GM23338 (cell line): ENCODE data around the gene DCAF8L1. TPM values are rescaled to one million over a fixed set of nuclear protein-coding genes. Genes with fewer than 3 reads are reported as not detected.

ENCODE experiments used
- ATAC-seq: fragments of 200-7000 bp; cut with Tn5 transposase; 3 replicates; pipeline ENCODE4 v1.9.1; 2020
- DNase-seq: peaks from one replicate; pipeline ENCODE4 v3.0.0-alpha.2; 2015; ENCODE audit warnings: low spot score
- H2AFZ ChIP-seq: fragments of 200-600 bp; sonication (generic); 2 replicates; pipeline ENCODE4 v1.8.0; 2016; ENCODE audit warnings: antibody characterized with exemption, mild to moderate bottlenecking, moderate library complexity
- H3F3A ChIP-seq: fragments of 200-600 bp; sonication (generic); replicated peaks from 2 replicates; pipeline ENCODE4 v1.8.0; 2017; ENCODE audit warnings: antibody characterized with exemption, mixed run types, low read depth
- H3K27ac ChIP-seq: fragments of 200-600 bp; sonication (generic); 2 replicates; pipeline ENCODE4 v1.6.1; 2016; ENCODE audit warnings: low read depth
- H3K27me3 ChIP-seq: fragments of 200-600 bp; sonication (generic); 2 replicates; pipeline ENCODE4 v1.8.0; 2016; ENCODE audit warnings: mild to moderate bottlenecking, mixed run types, moderate library complexity; ENCODE audit not compliant: insufficient read depth
- H3K36me3 ChIP-seq: fragments of 200-600 bp; sonication (generic); 2 replicates; pipeline ENCODE4 v1.8.0; 2016; ENCODE audit warnings: mild to moderate bottlenecking; ENCODE audit not compliant: insufficient read depth
- H3K4me1 ChIP-seq: fragments of 200-600 bp; sonication (generic); 2 replicates; pipeline ENCODE4 v1.8.0; 2016; ENCODE audit warnings: mild to moderate bottlenecking, moderate library complexity; ENCODE audit not compliant: insufficient read depth
- H3K4me2 ChIP-seq: fragments of 200-600 bp; sonication (generic); 2 replicates; pipeline ENCODE4 v1.7.1; 2017; ENCODE audit warnings: mixed run types
- H3K4me3 ChIP-seq: fragments of 200-600 bp; sonication (generic); 2 replicates; pipeline ENCODE4 v1.6.1; 2016; ENCODE audit warnings: mixed run types
- H3K79me2 ChIP-seq: fragments of 200-600 bp; sonication (generic); replicated peaks from 2 replicates; pipeline ENCODE4 v1.8.0; 2017; ENCODE audit warnings: mild to moderate bottlenecking; ENCODE audit not compliant: insufficient read depth
- H3K9me2 ChIP-seq: fragments of 200-600 bp; sonication (generic); 2 replicates; pipeline ENCODE4 v1.8.0; 2017; ENCODE audit not compliant: insufficient read depth
- H4K20me1 ChIP-seq: fragments of 200-600 bp; sonication (generic); replicated peaks from 2 replicates; pipeline ENCODE4 v1.8.0; 2017; ENCODE audit warnings: mild to moderate bottlenecking; ENCODE audit not compliant: insufficient read depth
- H3K27ac Mint-ChIP-seq: 2 replicates; pipeline ENCODE4 v1.8.0; 2020; ENCODE audit warnings: inconsistent platforms, mild to moderate bottlenecking, moderate library complexity, mixed read lengths
- H3K27me3 Mint-ChIP-seq: 3 replicates; pipeline ENCODE4 v1.8.0; 2022; ENCODE audit warnings: low read depth, mild to moderate bottlenecking, moderate library complexity, mixed read lengths, inconsistent platforms; ENCODE audit not compliant: insufficient read depth, poor library complexity
- H3K36me3 Mint-ChIP-seq: 3 replicates; pipeline ENCODE4 v1.8.0; 2021; ENCODE audit warnings: low read depth, mild to moderate bottlenecking, inconsistent platforms, moderate library complexity, mixed read lengths
- H3K4me1 Mint-ChIP-seq: 3 replicates; pipeline ENCODE4 v1.8.0; 2020; ENCODE audit warnings: mild to moderate bottlenecking, inconsistent platforms, mixed read lengths
- H3K4me3 Mint-ChIP-seq: 3 replicates; pipeline ENCODE4 v1.8.0; 2021; ENCODE audit warnings: moderate library complexity, mild to moderate bottlenecking, inconsistent platforms, mixed read lengths
- H3K9me3 Mint-ChIP-seq: 3 replicates; pipeline ENCODE4 v1.8.0; 2020; ENCODE audit warnings: moderate library complexity, mild to moderate bottlenecking, inconsistent platforms, mixed read lengths
- EZH2 ChIP-seq: fragments of 200-600 bp; sonication (generic); IDR thresholded peaks from one replicate; pipeline ENCODE4 v1.8.0; 2017; ENCODE audit warnings: antibody characterized with exemption, mild to moderate bottlenecking, low read depth; ENCODE audit not compliant: unreplicated experiment
- EZH2phosphoT487 ChIP-seq: fragments of 200-600 bp; sonication (generic); IDR thresholded peaks from one replicate; pipeline ENCODE4 v1.8.1; 2018; ENCODE audit warnings: antibody characterized with exemption; ENCODE audit not compliant: unreplicated experiment
- JUNB ChIP-seq: IDR thresholded peaks from one replicate; pipeline ENCODE4 v1.6.1; 2016; ENCODE audit warnings: antibody characterized with exemption; ENCODE audit not compliant: unreplicated experiment
- ZNF114 ChIP-seq: fragments of 250-450 bp; sonication (Bioruptor Pico); IDR thresholded peaks from 2 replicates; pipeline ENCODE4 v1.5.0; 2020; ENCODE audit warnings: mild to moderate bottlenecking, moderate library complexity
- ZNF331 ChIP-seq: fragments of 250-450 bp; sonication (Bioruptor Pico); IDR thresholded peaks from 2 replicates; pipeline ENCODE4 v1.5.0; 2020; ENCODE audit warnings: low read depth, mild to moderate bottlenecking, moderate library complexity
- polyA plus RNA-seq: library from polyadenylated mRNA; unstranded; fragments of >200 nt; fragmentation: Nextera tagmentation; extraction: Ambion mirVana; gene quantifications from 2 replicates; pipeline ENCODE4 v1.2.1, GENCODE V29; 2016
- total RNA-seq: library from RNA; depleted of rRNA; stranded (reverse); fragments of >200 nt; shearing (Covaris generic); gene quantifications from 2 replicates; pipeline ENCODE4 v1.2.3, GENCODE V29; 2014
- TF ChIP-seq, protein P1 (sequence below): IDR thresholded peaks from 2 replicates; pipeline ENCODE4 v1.6.1; 2016; ENCODE audit warnings: antibody characterized with exemption
- TF ChIP-seq, protein P2 (sequence below), 2 experiments: fragments of 200-600 bp in 1 of 2; sonication (generic) in 1 of 2; conservative IDR thresholded peaks; 2 replicates each; pipeline versions ENCODE4 v1.5.1 to v1.6.1; 2016 to 2017; ENCODE audit warnings: antibody characterized with exemption in 2 of 2, low read depth in 2 of 2, mild to moderate bottlenecking in 2 of 2, moderate library complexity in 1 of 2
- TF ChIP-seq, protein P3 (sequence below): fragments of 250-450 bp; sonication (Bioruptor Pico); IDR thresholded peaks from 2 replicates; pipeline ENCODE4 v1.5.0; 2020; ENCODE audit warnings: mild to moderate bottlenecking, moderate library complexity
- TF ChIP-seq, protein P4 (sequence below): IDR thresholded peaks from one replicate; pipeline ENCODE4 v1.6.1; 2018; ENCODE audit warnings: antibody characterized with exemption; ENCODE audit not compliant: unreplicated experiment

The DCAF8L1 gene
- total and polyA plus RNA-seq, 2 experiments from 2014 or later: not detected

DNA sequence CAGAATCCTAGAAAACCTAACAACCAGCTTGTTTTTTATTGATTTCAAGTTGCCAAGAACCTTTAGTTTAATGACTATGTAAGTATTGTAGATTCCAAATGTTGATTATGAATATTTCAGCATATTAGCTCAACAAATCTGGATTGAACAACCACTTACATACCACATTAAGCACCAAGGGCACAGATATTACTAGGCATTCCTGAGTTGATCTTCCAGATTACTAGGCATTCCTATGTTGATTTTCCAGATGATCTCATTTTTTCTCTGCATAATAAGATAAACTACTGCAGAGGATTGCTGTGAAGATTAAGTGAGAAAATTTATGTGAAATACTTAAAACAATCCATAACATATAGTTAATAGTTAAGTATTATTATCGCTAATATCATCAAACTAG lies 17.4 kb upstream of the DCAF8L1 start (continued):
- TF ChIP-seq, protein P1, sequence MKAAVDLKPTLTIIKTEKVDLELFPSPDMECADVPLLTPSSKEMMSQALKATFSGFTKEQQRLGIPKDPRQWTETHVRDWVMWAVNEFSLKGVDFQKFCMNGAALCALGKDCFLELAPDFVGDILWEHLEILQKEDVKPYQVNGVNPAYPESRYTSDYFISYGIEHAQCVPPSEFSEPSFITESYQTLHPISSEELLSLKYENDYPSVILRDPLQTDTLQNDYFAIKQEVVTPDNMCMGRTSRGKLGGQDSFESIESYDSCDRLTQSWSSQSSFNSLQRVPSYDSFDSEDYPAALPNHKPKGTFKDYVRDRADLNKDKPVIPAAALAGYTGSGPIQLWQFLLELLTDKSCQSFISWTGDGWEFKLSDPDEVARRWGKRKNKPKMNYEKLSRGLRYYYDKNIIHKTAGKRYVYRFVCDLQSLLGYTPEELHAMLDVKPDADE: no peak
- TF ChIP-seq ZNF114 (CRISPR knock-in tag): no peak
- no peak for TF ChIP-seq EZH2
- TF ChIP-seq EZH2phosphoT487: no peak

DNA sequence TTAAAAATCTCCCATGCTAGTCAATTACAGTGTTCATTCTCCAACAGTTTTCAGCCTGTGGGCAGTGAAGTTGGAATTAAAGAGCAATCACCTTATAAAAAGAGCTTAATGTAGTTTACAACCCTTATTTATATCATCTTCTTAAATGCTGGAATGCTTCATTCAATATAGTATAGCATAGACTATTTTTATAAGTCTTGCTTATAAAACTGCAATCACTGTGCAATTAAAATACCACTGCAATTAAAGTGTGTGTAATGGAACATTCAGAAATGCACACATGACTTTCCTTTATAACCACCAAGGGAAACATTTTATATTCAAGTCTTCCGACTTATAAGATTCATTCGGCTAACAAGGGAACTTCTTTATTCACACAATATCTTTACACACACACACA lies 16.4 kb upstream of the DCAF8L1 start:
- no peaks in the 10 kb centered on the region for H3F3A ChIP-seq

More for the DNA sequence above, 16.4 kb upstream of the DCAF8L1 start:
- Histone ChIP-seq H3K79me2 (no peaks in the 10 kb centered on the region), H3K9me2 (no peaks in the 10 kb centered on the region), H3K27me3 (no peaks in the 10 kb centered on the region), H3K4me3 (no peak overlapping the region), H3K27ac (no peak overlapping the region), H2AFZ (no peak overlapping the region), H4K20me1 (no peaks in the 10 kb centered on the region), H3K4me1 (no peaks in the 10 kb centered on the region), H3K4me2 (no peak overlapping the region), H3K36me3 (no peaks in the 10 kb centered on the region)
- Mint-ChIP-seq H3K9me3 (no peaks in the 10 kb centered on the region), H3K36me3 (no peaks in the 10 kb centered on the region), H3K4me3 (no peak overlapping the region), H3K4me1 (peaks cover 3% of the 10 kb centered on the region; the same call in 1 of the 3 replicates), H3K27ac (no peak overlapping the region), H3K27me3 (no peaks in the 10 kb centered on the region)
- no peak for ATAC-seq
- DNase-seq: no peak
- TF ChIP-seq, protein P2, sequence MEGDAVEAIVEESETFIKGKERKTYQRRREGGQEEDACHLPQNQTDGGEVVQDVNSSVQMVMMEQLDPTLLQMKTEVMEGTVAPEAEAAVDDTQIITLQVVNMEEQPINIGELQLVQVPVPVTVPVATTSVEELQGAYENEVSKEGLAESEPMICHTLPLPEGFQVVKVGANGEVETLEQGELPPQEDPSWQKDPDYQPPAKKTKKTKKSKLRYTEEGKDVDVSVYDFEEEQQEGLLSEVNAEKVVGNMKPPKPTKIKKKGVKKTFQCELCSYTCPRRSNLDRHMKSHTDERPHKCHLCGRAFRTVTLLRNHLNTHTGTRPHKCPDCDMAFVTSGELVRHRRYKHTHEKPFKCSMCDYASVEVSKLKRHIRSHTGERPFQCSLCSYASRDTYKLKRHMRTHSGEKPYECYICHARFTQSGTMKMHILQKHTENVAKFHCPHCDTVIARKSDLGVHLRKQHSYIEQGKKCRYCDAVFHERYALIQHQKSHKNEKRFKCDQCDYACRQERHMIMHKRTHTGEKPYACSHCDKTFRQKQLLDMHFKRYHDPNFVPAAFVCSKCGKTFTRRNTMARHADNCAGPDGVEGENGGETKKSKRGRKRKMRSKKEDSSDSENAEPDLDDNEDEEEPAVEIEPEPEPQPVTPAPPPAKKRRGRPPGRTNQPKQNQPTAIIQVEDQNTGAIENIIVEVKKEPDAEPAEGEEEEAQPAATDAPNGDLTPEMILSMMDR (conservative IDR thresholded peaks at IDR 0.05; ENCODE audit: low read depth in 2 of 2): no peak
- TF ChIP-seq ZNF331 (CRISPR knock-in tag) (no peak), ZNF114 (CRISPR knock-in tag) (no peak), JUNB (no peak), EZH2phosphoT487 (no peak)
- TF ChIP-seq, protein P3, sequence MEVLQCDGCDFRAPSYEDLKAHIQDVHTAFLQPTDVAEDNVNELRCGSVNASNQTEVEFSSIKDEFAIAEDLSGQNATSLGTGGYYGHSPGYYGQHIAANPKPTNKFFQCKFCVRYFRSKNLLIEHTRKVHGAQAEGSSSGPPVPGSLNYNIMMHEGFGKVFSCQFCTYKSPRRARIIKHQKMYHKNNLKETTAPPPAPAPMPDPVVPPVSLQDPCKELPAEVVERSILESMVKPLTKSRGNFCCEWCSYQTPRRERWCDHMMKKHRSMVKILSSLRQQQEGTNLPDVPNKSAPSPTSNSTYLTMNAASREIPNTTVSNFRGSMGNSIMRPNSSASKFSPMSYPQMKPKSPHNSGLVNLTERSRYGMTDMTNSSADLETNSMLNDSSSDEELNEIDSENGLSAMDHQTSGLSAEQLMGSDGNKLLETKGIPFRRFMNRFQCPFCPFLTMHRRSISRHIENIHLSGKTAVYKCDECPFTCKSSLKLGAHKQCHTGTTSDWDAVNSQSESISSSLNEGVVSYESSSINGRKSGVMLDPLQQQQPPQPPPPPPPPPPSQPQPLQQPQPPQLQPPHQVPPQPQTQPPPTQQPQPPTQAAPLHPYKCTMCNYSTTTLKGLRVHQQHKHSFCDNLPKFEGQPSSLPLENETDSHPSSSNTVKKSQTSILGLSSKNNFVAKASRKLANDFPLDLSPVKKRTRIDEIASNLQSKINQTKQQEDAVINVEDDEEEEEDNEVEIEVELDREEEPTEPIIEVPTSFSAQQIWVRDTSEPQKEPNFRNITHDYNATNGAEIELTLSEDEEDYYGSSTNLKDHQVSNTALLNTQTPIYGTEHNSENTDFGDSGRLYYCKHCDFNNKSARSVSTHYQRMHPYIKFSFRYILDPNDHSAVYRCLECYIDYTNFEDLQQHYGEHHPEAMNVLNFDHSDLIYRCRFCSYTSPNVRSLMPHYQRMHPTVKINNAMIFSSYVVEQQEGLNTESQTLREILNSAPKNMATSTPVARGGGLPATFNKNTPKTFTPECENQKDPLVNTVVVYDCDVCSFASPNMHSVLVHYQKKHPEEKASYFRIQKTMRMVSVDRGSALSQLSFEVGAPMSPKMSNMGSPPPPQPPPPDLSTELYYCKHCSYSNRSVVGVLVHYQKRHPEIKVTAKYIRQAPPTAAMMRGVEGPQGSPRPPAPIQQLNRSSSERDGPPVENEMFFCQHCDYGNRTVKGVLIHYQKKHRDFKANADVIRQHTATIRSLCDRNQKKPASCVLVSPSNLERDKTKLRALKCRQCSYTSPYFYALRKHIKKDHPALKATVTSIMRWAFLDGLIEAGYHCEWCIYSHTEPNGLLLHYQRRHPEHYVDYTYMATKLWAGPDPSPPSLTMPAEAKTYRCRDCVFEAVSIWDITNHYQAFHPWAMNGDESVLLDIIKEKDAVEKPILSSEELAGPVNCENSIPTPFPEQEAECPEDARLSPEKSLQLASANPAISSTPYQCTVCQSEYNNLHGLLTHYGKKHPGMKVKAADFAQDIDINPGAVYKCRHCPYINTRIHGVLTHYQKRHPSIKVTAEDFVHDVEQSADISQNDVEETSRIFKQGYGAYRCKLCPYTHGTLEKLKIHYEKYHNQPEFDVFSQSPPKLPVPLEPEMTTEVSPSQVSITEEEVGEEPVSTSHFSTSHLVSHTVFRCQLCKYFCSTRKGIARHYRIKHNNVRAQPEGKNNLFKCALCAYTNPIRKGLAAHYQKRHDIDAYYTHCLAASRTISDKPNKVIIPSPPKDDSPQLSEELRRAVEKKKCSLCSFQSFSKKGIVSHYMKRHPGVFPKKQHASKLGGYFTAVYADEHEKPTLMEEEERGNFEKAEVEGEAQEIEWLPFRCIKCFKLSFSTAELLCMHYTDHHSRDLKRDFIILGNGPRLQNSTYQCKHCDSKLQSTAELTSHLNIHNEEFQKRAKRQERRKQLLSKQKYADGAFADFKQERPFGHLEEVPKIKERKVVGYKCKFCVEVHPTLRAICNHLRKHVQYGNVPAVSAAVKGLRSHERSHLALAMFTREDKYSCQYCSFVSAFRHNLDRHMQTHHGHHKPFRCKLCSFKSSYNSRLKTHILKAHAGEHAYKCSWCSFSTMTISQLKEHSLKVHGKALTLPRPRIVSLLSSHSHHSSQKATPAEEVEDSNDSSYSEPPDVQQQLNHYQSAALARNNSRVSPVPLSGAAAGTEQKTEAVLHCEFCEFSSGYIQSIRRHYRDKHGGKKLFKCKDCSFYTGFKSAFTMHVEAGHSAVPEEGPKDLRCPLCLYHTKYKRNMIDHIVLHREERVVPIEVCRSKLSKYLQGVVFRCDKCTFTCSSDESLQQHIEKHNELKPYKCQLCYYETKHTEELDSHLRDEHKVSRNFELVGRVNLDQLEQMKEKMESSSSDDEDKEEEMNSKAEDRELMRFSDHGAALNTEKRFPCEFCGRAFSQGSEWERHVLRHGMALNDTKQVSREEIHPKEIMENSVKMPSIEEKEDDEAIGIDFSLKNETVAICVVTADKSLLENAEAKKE (CRISPR knock-in tag): no peak
- TF ChIP-seq, protein P4, sequence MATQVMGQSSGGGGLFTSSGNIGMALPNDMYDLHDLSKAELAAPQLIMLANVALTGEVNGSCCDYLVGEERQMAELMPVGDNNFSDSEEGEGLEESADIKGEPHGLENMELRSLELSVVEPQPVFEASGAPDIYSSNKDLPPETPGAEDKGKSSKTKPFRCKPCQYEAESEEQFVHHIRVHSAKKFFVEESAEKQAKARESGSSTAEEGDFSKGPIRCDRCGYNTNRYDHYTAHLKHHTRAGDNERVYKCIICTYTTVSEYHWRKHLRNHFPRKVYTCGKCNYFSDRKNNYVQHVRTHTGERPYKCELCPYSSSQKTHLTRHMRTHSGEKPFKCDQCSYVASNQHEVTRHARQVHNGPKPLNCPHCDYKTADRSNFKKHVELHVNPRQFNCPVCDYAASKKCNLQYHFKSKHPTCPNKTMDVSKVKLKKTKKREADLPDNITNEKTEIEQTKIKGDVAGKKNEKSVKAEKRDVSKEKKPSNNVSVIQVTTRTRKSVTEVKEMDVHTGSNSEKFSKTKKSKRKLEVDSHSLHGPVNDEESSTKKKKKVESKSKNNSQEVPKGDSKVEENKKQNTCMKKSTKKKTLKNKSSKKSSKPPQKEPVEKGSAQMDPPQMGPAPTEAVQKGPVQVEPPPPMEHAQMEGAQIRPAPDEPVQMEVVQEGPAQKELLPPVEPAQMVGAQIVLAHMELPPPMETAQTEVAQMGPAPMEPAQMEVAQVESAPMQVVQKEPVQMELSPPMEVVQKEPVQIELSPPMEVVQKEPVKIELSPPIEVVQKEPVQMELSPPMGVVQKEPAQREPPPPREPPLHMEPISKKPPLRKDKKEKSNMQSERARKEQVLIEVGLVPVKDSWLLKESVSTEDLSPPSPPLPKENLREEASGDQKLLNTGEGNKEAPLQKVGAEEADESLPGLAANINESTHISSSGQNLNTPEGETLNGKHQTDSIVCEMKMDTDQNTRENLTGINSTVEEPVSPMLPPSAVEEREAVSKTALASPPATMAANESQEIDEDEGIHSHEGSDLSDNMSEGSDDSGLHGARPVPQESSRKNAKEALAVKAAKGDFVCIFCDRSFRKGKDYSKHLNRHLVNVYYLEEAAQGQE: no peak
